ENCODE measurements around the gene P4HA3.

Gene P4HA3

GRCh38 chr11:74297484-74297883 is 14.0 kb downstream of the P4HA3 start:
- no peak for TF ChIP-seq REST (IDR thresholded peaks at IDR 0.05; ENCODE audit: insufficient replicate concordance, low read depth)
- TF ChIP-seq GABPA (IDR thresholded peaks at IDR 0.05; ENCODE audit: low read depth), result no peak
- TF ChIP-seq CTCF (IDR thresholded peaks at IDR 0.05; ENCODE audit: insufficient read depth, low read length), result no peak
- TF ChIP-seq SPI1 (IDR thresholded peaks at IDR 0.05; ENCODE audit: borderline replicate concordance, low read depth), result no peak
- no peak for TF ChIP-seq POLR2AphosphoS5 (IDR thresholded peaks at IDR 0.05; ENCODE audit: low read depth)
- H3K4me3 ChIP-seq (replicated peaks; ENCODE audit: insufficient read depth, low read length), result no peak overlapping the region
- no peak for DNase-seq (ENCODE audit: low read depth in 1 of 2, low spot score in 1 of 2)
- H3K27me3 ChIP-seq (ENCODE audit: insufficient read depth, poor library complexity, severe bottlenecking), result no peaks in the 10 kb centered on the region
- no peak overlapping the region for H3K27ac ChIP-seq (replicated peaks)

- no peaks in the 10 kb centered on the region for H3K27me3 ChIP-seq (ENCODE audit: insufficient read depth, poor library complexity, severe bottlenecking)
- H3K4me3 ChIP-seq (replicated peaks; ENCODE audit: insufficient read depth, low read length), result no peak overlapping the region
- H3K27ac ChIP-seq (replicated peaks), result no peak overlapping the region
- TF ChIP-seq CTCF (IDR thresholded peaks at IDR 0.05; ENCODE audit: insufficient read depth, low read length) (no peak), REST (IDR thresholded peaks at IDR 0.05; ENCODE audit: insufficient replicate concordance, low read depth) (no peak), POLR2AphosphoS5 (IDR thresholded peaks at IDR 0.05; ENCODE audit: low read depth) (no peak)
- DNase-seq (ENCODE audit: low read depth in 1 of 2, low spot score in 1 of 2), result no peak
These were observed 22.5 kb downstream of the P4HA3 start for GRCh38 chr11:74288911-74289310.

- Histone ChIP-seq H3K4me3 (replicated peaks; ENCODE audit: insufficient read depth, low read length) (no peak overlapping the region), H3K27me3 (ENCODE audit: insufficient read depth, poor library complexity, severe bottlenecking) (no peaks in the 10 kb centered on the region), H3K27ac (replicated peaks) (no peak overlapping the region)
- no peak for TF ChIP-seq SPI1 (IDR thresholded peaks at IDR 0.05; ENCODE audit: borderline replicate concordance, low read depth)
- no peak for TF ChIP-seq CTCF (IDR thresholded peaks at IDR 0.05; ENCODE audit: insufficient read depth, low read length)
- TF ChIP-seq GABPA (IDR thresholded peaks at IDR 0.05; ENCODE audit: low read depth), result no peak
- no peak for TF ChIP-seq POLR2AphosphoS5 (IDR thresholded peaks at IDR 0.05; ENCODE audit: low read depth)
- no peak for TF ChIP-seq REST (IDR thresholded peaks at IDR 0.05; ENCODE audit: insufficient replicate concordance, low read depth)
- no peak for DNase-seq (ENCODE audit: low read depth in 1 of 2, low spot score in 1 of 2)
These were observed 23.3 kb downstream of the P4HA3 start for GRCh38 chr11:74288161-74288560.
